ENCODE measurements around the gene LRRC46.

Gene LRRC46

DNA sequence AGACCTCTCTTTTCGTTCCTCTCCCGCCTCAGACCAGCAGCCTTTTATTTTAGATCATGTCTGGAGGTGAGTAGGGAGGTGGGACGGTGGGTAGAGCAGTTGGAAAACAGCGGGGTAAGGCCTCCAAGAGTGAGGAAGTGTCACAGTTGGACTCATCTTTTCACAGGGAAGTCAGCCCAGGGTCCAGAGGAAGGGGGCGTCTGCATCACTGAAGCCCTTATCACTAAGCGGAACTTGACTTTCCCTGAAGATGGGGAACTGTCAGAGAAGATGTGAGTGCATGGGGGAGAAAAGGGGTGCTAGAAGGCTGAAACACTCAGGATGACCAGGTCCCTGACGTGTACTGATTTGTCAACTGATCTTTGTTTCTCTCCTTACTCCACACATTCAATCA lies 461 bp downstream of the LRRC46 start:
- DNase-seq (ENCODE audit: low read depth): no peak
- H3K4me3 ChIP-seq (ENCODE audit: low read depth, low read length): peak overlapping the region; percentile 82

DNA sequence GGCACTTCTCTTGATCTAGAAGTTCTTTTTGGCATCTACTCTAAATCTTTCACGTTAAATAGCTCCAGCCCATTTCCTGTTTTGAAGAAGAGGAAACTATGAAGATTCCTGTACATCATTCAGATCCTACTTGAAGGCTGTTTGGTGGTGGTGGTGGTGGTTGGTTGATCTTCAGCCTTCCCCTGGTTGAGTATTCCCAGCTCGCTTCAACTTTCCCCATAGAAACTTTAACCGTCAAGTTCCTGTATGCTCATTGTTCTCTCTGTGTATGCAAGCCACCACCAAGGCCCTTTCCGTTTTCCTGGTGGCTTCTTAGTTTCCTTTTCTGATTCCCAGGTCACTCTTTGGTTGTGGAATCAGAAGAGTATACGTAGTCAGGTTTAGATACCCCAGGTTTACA lies 3.3 kb downstream of the LRRC46 start:
- DNase-seq (ENCODE audit: low read depth): no peak
- TF ChIP-seq, protein P1, sequence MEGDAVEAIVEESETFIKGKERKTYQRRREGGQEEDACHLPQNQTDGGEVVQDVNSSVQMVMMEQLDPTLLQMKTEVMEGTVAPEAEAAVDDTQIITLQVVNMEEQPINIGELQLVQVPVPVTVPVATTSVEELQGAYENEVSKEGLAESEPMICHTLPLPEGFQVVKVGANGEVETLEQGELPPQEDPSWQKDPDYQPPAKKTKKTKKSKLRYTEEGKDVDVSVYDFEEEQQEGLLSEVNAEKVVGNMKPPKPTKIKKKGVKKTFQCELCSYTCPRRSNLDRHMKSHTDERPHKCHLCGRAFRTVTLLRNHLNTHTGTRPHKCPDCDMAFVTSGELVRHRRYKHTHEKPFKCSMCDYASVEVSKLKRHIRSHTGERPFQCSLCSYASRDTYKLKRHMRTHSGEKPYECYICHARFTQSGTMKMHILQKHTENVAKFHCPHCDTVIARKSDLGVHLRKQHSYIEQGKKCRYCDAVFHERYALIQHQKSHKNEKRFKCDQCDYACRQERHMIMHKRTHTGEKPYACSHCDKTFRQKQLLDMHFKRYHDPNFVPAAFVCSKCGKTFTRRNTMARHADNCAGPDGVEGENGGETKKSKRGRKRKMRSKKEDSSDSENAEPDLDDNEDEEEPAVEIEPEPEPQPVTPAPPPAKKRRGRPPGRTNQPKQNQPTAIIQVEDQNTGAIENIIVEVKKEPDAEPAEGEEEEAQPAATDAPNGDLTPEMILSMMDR (IDR thresholded peaks at IDR 0.05; ENCODE audit: low read depth, low read length, missing control alignments): no peak
- no peak overlapping the region for H3K4me3 ChIP-seq (ENCODE audit: low read depth, low read length)

More for the DNA sequence above, 461 bp downstream of the LRRC46 start:
- TF ChIP-seq, protein P1 (IDR thresholded peaks at IDR 0.05; ENCODE audit: low read depth, low read length, missing control alignments): no peak

DNA sequence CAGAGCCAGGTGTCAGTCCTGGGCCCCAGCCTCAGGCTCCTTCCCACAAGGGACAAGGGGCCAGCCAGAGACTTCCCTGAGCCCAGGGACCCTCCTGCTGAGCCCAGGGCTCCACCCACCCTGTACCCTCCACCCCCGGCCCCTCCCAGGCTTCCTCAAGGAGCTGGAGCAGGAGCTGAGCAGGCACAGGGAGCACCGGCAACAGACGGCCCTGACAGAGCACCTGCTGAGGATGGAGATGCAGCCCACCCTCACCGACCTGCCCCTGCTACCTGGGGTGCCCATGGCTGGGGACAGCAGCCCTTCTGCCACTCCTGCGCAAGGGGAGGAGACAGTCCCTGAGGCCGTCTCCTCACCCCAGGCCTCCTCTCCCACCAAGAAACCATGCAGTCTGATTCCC lies 5.1 kb downstream of the LRRC46 start:
- no peak overlapping the region for H3K4me3 ChIP-seq (ENCODE audit: low read depth, low read length)
- TF ChIP-seq, protein P1 (IDR thresholded peaks at IDR 0.05; ENCODE audit: low read depth, low read length, missing control alignments): no peak
- DNase-seq (ENCODE audit: low read depth): no peak

DNA sequence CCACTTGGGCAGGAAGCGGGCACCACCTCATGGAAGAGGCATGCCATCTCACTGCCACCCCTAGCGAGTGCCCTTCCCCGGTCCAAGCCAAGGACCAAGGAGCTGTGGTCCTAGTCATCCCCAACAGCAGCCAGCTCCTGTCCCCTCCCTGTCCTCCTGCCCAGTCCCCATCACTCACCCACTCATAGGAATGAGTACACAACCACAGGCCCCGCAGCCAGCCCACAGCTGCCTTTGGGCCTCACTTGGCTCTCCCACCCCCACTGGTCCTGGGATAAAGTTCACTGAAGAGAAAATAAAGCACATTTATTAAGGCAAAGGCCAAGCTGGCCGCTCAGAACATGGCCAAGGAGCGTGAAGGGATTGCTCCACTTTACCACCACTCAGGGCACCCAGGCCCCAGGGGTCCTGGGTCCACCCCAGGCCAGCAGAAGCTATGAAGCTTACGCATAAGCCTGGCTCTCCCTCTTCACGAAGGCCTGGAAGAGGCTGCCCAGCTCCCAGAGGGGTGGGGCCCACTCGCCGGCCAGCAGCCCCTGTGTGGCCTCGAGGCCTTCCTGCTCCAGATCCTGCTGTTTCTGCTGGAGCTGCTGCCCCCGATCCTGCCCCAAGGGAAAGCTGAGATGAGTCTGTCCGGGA lies 6.0 kb downstream of the LRRC46 start:
- TF ChIP-seq, protein P1 (IDR thresholded peaks at IDR 0.05; ENCODE audit: low read depth, low read length, missing control alignments): no peak
- no peak for DNase-seq (ENCODE audit: low read depth)

DNA sequence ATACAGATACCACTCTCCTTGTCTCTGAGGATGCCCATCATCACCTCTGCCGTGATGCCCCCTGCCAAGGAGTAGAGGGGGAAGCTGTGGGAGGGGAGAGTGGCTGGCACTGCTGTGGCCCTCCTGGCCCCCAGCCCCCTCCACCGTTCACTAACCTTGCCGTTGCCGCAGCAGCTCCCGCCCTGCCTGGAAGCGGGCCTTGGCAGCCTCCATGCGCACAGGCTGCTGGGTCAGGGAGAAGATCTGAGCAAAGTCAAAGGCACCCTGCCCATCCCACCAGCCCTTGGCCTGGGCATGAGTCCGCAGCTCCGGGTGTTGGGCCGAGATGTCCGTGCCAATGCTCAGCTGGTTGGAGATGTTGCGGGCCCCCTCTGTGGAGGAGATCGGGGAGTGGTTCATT lies 7.2 kb downstream of the LRRC46 start:
- DNase-seq (ENCODE audit: low read depth): no peak
- no peak overlapping the region for H3K4me3 ChIP-seq (ENCODE audit: low read depth, low read length)
- TF ChIP-seq, protein P1 (IDR thresholded peaks at IDR 0.05; ENCODE audit: low read depth, low read length, missing control alignments): no peak

More for the DNA sequence above, 6.0 kb downstream of the LRRC46 start:
- H3K4me3 ChIP-seq (ENCODE audit: low read depth, low read length): no peak overlapping the region

DNA sequence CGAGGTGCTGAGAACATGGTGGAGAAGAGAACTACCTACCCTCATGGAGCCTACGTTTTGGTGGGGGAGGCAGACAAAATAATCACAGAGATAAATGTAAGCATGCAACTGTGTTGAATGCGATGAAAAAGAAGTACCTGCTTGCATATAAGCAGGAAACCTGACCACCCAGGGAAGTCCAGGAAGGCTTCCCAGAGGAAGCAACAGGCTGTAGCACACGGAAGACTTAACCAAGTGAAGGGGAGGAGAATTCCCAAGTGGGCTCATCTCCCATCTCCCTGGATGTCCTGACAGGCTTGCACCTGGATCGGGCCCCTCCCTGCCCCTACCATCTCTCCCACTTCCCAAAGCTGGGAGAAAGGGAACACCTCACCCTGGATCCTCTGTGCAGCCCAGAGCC lies 7.6 kb downstream of the LRRC46 start:
- TF ChIP-seq, protein P1 (IDR thresholded peaks at IDR 0.05; ENCODE audit: low read depth, low read length, missing control alignments): no peak
- H3K4me3 ChIP-seq (ENCODE audit: low read depth, low read length): no peak overlapping the region
- DNase-seq (ENCODE audit: low read depth): no peak

All from GM12864 (cell line).